AG09319 (cell line): ENCODE measurements around the gene GPR15LG.

Experiments
- DNase-seq: peaks from one replicate; pipeline ENCODE4 v3.0.0-alpha.2; 2010; ENCODE audit warnings: low read depth; ENCODE audit errors: extremely low read depth
- TF ChIP-seq, protein P1 (sequence below): IDR thresholded peaks from 2 replicates; pipeline ENCODE4 v1.5.1; 2011; ENCODE audit warnings: low read depth, mild to moderate bottlenecking, inconsistent platforms, low read length, moderate library complexity

GPR15LG gene

GRCh38 chr10:84156768-84157167, 16.8 kb upstream of the GPR15LG start:
- TF ChIP-seq, protein P1, sequence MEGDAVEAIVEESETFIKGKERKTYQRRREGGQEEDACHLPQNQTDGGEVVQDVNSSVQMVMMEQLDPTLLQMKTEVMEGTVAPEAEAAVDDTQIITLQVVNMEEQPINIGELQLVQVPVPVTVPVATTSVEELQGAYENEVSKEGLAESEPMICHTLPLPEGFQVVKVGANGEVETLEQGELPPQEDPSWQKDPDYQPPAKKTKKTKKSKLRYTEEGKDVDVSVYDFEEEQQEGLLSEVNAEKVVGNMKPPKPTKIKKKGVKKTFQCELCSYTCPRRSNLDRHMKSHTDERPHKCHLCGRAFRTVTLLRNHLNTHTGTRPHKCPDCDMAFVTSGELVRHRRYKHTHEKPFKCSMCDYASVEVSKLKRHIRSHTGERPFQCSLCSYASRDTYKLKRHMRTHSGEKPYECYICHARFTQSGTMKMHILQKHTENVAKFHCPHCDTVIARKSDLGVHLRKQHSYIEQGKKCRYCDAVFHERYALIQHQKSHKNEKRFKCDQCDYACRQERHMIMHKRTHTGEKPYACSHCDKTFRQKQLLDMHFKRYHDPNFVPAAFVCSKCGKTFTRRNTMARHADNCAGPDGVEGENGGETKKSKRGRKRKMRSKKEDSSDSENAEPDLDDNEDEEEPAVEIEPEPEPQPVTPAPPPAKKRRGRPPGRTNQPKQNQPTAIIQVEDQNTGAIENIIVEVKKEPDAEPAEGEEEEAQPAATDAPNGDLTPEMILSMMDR, result no peak
- DNase-seq, result no peak

DNA sequence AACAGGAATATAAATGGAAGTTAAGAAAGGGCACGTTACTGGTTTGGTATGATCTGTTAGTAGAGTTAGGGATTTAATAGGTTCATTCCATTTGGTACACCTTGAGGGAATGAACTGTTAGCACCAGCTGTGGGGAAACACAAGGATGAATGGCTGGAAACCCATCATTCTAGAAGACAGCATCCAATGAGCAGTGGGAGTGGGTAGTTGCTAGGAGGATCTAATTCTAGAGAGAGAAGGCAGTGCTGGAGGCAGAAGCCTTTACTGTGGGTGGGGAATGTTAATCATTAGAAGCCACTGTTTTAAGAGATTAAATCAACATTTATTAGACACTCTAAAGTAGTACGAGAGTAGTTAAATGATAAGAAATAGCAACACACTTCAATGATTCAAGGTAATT, 15.5 kb upstream of the GPR15LG start:
- TF ChIP-seq, protein P1, result no peak
- DNase-seq, result no peak

DNA sequence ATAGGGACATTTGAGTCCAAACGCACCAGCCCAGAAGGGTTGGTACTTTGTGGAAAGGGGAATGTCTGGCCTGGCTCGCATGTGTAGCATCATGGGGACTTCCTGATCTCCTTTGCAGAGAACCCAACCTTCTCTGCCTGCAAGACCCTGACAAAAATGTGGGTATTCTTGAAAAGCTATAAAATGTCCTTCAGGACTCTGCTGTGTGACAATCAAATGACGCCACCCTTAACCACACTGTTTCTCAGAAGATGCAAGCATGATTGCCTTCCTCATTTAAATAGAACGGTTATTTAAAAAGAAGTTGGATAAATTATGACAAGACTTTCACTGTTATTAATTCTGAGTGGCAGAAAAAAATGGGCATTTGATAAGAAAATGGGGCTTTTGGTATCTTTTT, 15.1 kb upstream of the GPR15LG start:
- DNase-seq, result no peak
- TF ChIP-seq, protein P1, result no peak

DNA sequence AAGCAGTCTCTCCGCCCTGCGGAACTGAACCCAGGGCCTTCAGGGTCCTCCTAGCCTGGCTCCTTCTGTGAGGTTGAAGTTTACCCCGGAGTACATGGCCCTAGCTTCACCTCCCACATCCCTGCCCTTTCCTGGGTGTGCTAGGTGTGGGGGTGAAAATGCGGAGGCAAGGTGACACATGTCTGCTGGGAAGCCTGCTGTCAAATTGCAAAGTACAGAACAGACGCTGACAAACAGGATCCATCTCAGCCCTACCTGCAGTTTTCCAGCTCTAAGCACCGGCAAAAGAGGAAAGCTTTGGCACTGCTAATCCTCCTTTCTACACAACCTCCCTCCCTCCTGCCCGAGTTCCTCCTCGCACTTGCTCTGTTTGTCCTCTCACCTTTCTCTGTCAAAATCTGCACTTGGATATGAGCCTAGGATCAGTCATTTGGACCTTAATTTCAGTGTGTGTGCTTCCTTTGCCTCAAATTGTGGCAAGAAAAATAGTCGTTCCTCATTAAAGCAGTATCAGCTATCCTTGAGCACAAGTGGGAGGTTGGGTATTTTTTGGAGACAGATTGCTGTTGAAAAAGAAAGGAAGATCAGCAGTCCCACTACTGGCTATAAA, 14.4 kb upstream of the GPR15LG start:
- no peak for DNase-seq
- TF ChIP-seq, protein P1, result no peak

DNA sequence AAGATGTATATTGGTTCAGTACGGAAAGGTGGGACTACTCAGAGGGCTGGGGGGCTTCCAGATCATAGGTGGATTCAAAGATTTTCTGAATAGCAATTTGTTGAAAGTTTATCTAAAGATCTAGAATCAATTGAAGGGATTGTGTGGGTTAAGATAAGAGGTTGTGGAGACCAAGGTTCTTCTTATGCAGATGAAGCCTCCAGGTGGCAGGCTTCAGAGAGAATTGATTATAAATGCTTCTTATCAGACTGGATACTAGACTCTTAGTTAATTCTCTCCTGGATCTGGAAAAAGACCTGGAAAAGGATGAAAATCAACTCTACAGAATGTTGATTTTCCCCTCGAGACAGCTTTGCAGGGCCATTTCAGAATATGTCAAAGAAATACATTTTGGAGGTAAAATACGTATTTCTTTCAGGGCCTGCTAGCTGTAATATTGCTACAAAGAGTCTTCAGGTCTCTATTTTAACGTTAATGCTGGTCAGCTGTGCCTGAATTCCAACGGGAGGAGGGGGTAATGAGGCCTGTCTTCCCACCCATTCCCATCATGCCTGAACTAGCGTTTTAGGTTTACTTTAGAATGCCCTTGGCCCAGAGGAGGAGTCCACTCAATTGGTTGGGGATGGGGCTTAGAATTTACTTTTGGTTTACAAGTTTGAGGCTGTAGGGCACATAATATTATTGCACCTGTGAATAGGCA, 12.8 kb upstream of the GPR15LG start:
- TF ChIP-seq, protein P1, result no peak
- no peak for DNase-seq

DNA sequence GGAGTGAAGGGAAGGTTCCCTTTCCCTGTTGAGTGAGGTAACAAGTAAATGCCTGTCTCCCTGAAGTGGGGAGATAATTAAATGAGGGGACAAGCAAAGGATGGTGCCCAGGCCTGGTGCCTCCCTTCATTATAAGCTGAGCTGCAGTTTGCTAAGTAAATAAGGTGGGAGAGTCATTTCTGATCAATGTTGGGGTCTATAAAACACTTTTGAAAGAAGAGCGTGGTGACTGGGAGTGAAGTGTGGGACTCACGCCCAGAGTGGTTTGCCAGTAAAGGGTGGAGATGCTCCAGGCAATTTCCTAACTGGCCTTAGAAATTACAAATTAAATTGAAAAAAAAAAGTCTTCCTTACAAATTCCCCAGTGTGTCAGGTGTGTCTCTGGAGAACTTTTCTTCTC, 9.6 kb upstream of the GPR15LG start:
- DNase-seq, result no peak
- TF ChIP-seq, protein P1, result no peak

- no peak for DNase-seq
- TF ChIP-seq, protein P1, result no peak
These were observed 9.2 kb upstream of the GPR15LG start for GRCh38 chr10:84164442-84164841.
